Measurements from ENCODE around the gene TMEM91. TPM values are rescaled to one million over a fixed set of nuclear protein-coding genes. Genes with fewer than 3 reads are reported as not detected.

The TMEM91 gene
- total and polyA plus RNA-seq, 2 of the 4 experiments (the other 2 are of a cell fraction) = 1.4 to 4.8 TPM

- no peak overlapping the region for H3K23ac ChIP-seq (ENCODE audit: low read depth, low read length)
- no peaks in the 10 kb centered on the region; a peak in 1 of 4 replicates for H3K79me1 ChIP-seq (ENCODE audit: low read depth in 1 of 2, low read length in 2 of 2)
- no peak overlapping the region for H3K56ac ChIP-seq (ENCODE audit: extremely low read depth, insufficient read depth, low read length)
- H4K5ac ChIP-seq (ENCODE audit: low read depth, low read length) = no peak overlapping the region
- H2BK120ac ChIP-seq (ENCODE audit: low read depth, low read length) = no peak overlapping the region
- no peak overlapping the region for H3K14ac ChIP-seq (replicated peaks; ENCODE audit: low read depth, low read length)
- no peak overlapping the region for H2BK15ac ChIP-seq (ENCODE audit: low read depth, low read length)
- no peaks in the 10 kb centered on the region for H3K27me3 ChIP-seq (ENCODE audit: control insufficient read depth, insufficient read depth, low read length)
- H4K20me1 ChIP-seq (ENCODE audit: insufficient read depth, low read length) = no peaks in the 10 kb centered on the region
- H3K9ac ChIP-seq (ENCODE audit: low read depth, low read length) = no peak overlapping the region
- peaks cover 4% of the 10 kb centered on the region for H3K4me1 ChIP-seq (ENCODE audit: control insufficient read depth, insufficient read depth, low read length)
- H4K91ac ChIP-seq (ENCODE audit: insufficient read depth, low read depth, low read length) = no peak overlapping the region
- no peak overlapping the region for H2BK5ac ChIP-seq (ENCODE audit: low read depth, low read length, poor library complexity, severe bottlenecking)
- H3K4ac ChIP-seq (ENCODE audit: low read depth, low read length) = no peak overlapping the region
- H3K9me3 ChIP-seq (ENCODE audit: control insufficient read depth, insufficient read depth, low read length) = no peaks in the 10 kb centered on the region
- WGBS, 2 experiments (ENCODE audit: extremely low coverage in 2 of 2, insufficient read length in 1 of 2) = 92% methylated on average over 2 of the region's 9 CpGs; no CpG with 5 or more reads in 1 of the 2 experiments
- no peak overlapping the region for H2AK5ac ChIP-seq (ENCODE audit: low read depth, low read length)
- intact Hi-C loops (cut with micrococcal nuclease) = no loop called here
- H3K4me3 ChIP-seq (ENCODE audit: insufficient read depth, low read depth, low read length) = no peak overlapping the region
- dilution Hi-C loops (cut with HindIII; ENCODE audit: low sequenced_read_pairs, unreplicated experiment) = no loop called here
- ATAC-seq (ENCODE audit: low read depth) (no peak), DNase-seq (no peak)
- no peak overlapping the region for H3K4me2 ChIP-seq (ENCODE audit: low read depth, low read length)
- no peak overlapping the region for H2AFZ ChIP-seq (replicated peaks; ENCODE audit: low read length, poor library complexity)
- ChIA-PET CTCF (no interaction called here), POLR2A (ENCODE audit: unreplicated experiment) (no interaction called here)
- no peak overlapping the region for H2AK9ac ChIP-seq (replicated peaks; ENCODE audit: low read depth, low read length, poor library complexity)
- in situ Hi-C loops (cut with MboI; ENCODE audit: low sequenced_read_pairs) = no loop called here
- BruUV-seq (replicated peaks) = no TSS peak
- no peak overlapping the region for H2BK20ac ChIP-seq (ENCODE audit: low read depth, low read length)
- peaks cover 38% of the 10 kb centered on the region for H3K36me3 ChIP-seq (ENCODE audit: control insufficient read depth, insufficient read depth, low read length)
- no peak overlapping the region for H3K27ac ChIP-seq (ENCODE audit: insufficient read depth, low read length)
- TF ChIP-seq NFE2L2 (IDR thresholded peaks at IDR 0.05; ENCODE audit: low read depth, low read length) = no peak
- no peak for TF ChIP-seq CEBPB (IDR thresholded peaks at IDR 0.05; ENCODE audit: low read depth, low read length)
- H4K8ac ChIP-seq (ENCODE audit: low read depth in 2 of 2, low read length in 2 of 2) = no peak overlapping the region
- H3K9me1 ChIP-seq (ENCODE audit: insufficient read depth, low read length) = no peaks in the 10 kb centered on the region; the same call in 1 of the 2 replicates
- no peak overlapping the region for H3K18ac ChIP-seq (ENCODE audit: low read depth, low read length)
These were observed 35.0 kb downstream of the TMEM91 start for GRCh38 chr19:41411100-41411967.
